Stimulated activated CD4-positive, alpha-beta T cell treated with anti-CD3 and anti-CD28 coated beads, Interleukin-12 subunit alpha, Interleukin-12 subunit beta, amount 100 ng/mL, for 24 hours (primary cell): ENCODE results near the gene WDR47.
"Not testable (repeated sequence)": the region's sequence is repeated elsewhere in the genome, so short reads cannot be mapped to it uniquely, and the experiment has no call there.

Experiments
- DNase-seq, 2 experiments: peaks; one replicate each; pipeline ENCODE4 v3.0.0-alpha.2; 2020; ENCODE audit warnings: low read depth in 2 of 2

WDR47 gene

GRCh38 chr1:109052145-109052544, 10.2 kb upstream of the WDR47 start:
- DNase-seq, result not testable (repeated sequence)

- DNase-seq, result no peak
These were observed 8.5 kb upstream of the WDR47 start for GRCh38 chr1:109050228-109050995.

- DNase-seq, result no peak
These were observed 6.4 kb upstream of the WDR47 start for GRCh38 chr1:109048335-109048734.

- no peak for DNase-seq
These were observed 5.4 kb upstream of the WDR47 start for GRCh38 chr1:109047339-109047738.

GRCh38 chr1:109046671-109047070, 4.8 kb upstream of the WDR47 start:
- DNase-seq, result no peak

- DNase-seq, result no peak
These were observed 3.7 kb upstream of the WDR47 start for GRCh38 chr1:109045595-109045994.

GRCh38 chr1:109040989-109041620, 797 bp downstream of the WDR47 start:
- DNase-seq, result peak in 1 of 2 experiments; percentile 14

- DNase-seq, result no peak
These were observed 1.3 kb downstream of the WDR47 start for GRCh38 chr1:109040627-109040988.

GRCh38 chr1:109034382-109034781, 7.5 kb downstream of the WDR47 start:
- DNase-seq, result no peak

GRCh38 chr1:109029493-109029892, 12.4 kb downstream of the WDR47 start:
- DNase-seq, result not testable (repeated sequence)

GRCh38 chr1:109027841-109028240, 14.1 kb downstream of the WDR47 start:
- no peak for DNase-seq

- DNase-seq, result no peak
These were observed 16.2 kb downstream of the WDR47 start for GRCh38 chr1:109025694-109026093.

GRCh38 chr1:109024646-109025045, 17.3 kb downstream of the WDR47 start:
- DNase-seq, result no peak

- DNase-seq, result no peak
These were observed 21.1 kb downstream of the WDR47 start for GRCh38 chr1:109020693-109021257.

- DNase-seq, result not testable (repeated sequence)
These were observed 24.2 kb downstream of the WDR47 start for GRCh38 chr1:109017719-109018118.

GRCh38 chr1:109017134-109017533, 24.8 kb downstream of the WDR47 start:
- no peak for DNase-seq

GRCh38 chr1:109011335-109011734, 30.6 kb downstream of the WDR47 start:
- no peak for DNase-seq

- not testable (repeated sequence) for DNase-seq
These were observed 45.3 kb downstream of the WDR47 start for GRCh38 chr1:108996622-108997021.

- DNase-seq, result no peak
These were observed 58.8 kb downstream of the WDR47 start for GRCh38 chr1:108983114-108983513.

- DNase-seq, result no peak
These were observed 65.2 kb downstream of the WDR47 start for GRCh38 chr1:108976658-108977057.

GRCh38 chr1:108972951-108973350, 69.0 kb downstream of the WDR47 start:
- no peak for DNase-seq

- DNase-seq, result no peak
These were observed 72.6 kb downstream of the WDR47 start for GRCh38 chr1:108969346-108969745.

- DNase-seq, result peak; percentile 80 to 90
These were observed 78.7 kb downstream of the WDR47 start, which contains the start of gene CLCC1 for GRCh38 chr1:108963052-108963686. CLCC1 (minus strand) TSS chr1:108963484; CDS start chr1:108950437, 13,047 bp downstream.
